Smooth muscle cell (in vitro differentiated cells): ENCODE results near the gene TANK. TPM values are rescaled to one million over a fixed set of nuclear protein-coding genes. Genes with fewer than 3 reads are reported as not detected.
"Not testable (repeated sequence)": the region's sequence is repeated elsewhere in the genome, so short reads cannot be mapped to it uniquely, and the experiment has no call there.

Source experiments
- DNase-seq: peaks from one replicate; lab custom pipeline; 2025; ENCODE audit not compliant: unreplicated experiment; lab: John Stamatoyannopoulos, UW
- H2AFZ ChIP-seq: fragments of 200-600 bp; sonication (generic); 2 replicates; pipeline ENCODE4 v1.6.0; 2016; ENCODE audit warnings: antibody characterized with exemption, low read depth, mild to moderate bottlenecking
- H3F3A ChIP-seq: fragments of 200-600 bp; sonication (generic); 2 replicates; pipeline ENCODE4 v1.6.0; 2017; ENCODE audit warnings: antibody characterized with exemption, low read depth
- H3K27ac ChIP-seq: fragments of 200-600 bp; sonication (generic); 2 replicates; pipeline ENCODE4 v1.5.1; 2016; ENCODE audit warnings: low read depth, mild to moderate bottlenecking
- H3K27me3 ChIP-seq: fragments of 200-600 bp; sonication (generic); 2 replicates; pipeline ENCODE4 v1.6.1; 2016; ENCODE audit warnings: low read depth, mild to moderate bottlenecking
- H3K36me3 ChIP-seq: fragments of 200-600 bp; sonication (generic); 2 replicates; pipeline ENCODE4 v1.5.1; 2016; ENCODE audit warnings: low read depth
- H3K4me1 ChIP-seq: fragments of 200-600 bp; sonication (generic); 2 replicates; pipeline ENCODE4 v1.5.1; 2016; ENCODE audit warnings: low read depth
- H3K4me2 ChIP-seq: fragments of 200-600 bp; sonication (generic); 2 replicates; pipeline ENCODE4 v1.6.0; 2016; ENCODE audit warnings: mild to moderate bottlenecking
- H3K4me3 ChIP-seq: fragments of 200-600 bp; sonication (generic); 2 replicates; pipeline ENCODE4 v1.5.1; 2016; ENCODE audit warnings: mild to moderate bottlenecking
- H3K79me2 ChIP-seq: fragments of 200-600 bp; sonication (generic); 2 replicates; pipeline ENCODE4 v1.6.0; 2016; ENCODE audit warnings: low read depth, mild to moderate bottlenecking
- H3K9ac ChIP-seq: fragments of 200-600 bp; sonication (generic); 2 replicates; pipeline ENCODE4 v1.6.0; 2016; ENCODE audit warnings: low read depth
- H3K9me3 ChIP-seq: fragments of 200-600 bp; sonication (generic); replicated peaks from 2 replicates; pipeline ENCODE4 v1.5.1; 2016; ENCODE audit warnings: low read depth
- H4K20me1 ChIP-seq: fragments of 200-600 bp; sonication (generic); 2 replicates; pipeline ENCODE4 v1.6.0; 2016; ENCODE audit warnings: low read depth
- WGBS: methylation state at CpG from one replicate; pipeline ENCODE4 v1.1.7; 2016; ENCODE audit warnings: low lambda C conversion rate; 5-methylcytosine and 5-hydroxymethylcytosine counted together
- polyA plus RNA-seq: library from polyadenylated mRNA; unstranded; fragments of >200 nt; fragmentation: Nextera tagmentation; extraction: Ambion mirVana; gene quantifications from 2 replicates; pipeline ENCODE4 v1.2.1, GENCODE V29; 2016
- total RNA-seq: library from RNA; depleted of rRNA; stranded (reverse); fragments of >200 nt; gene quantifications from 2 replicates; pipeline ENCODE4 v1.2.3, GENCODE V29; 2014
- TF ChIP-seq, protein P1 (sequence below): fragments of 200-600 bp; sonication (generic); IDR thresholded peaks from 2 replicates; pipeline ENCODE4 v1.5.1; 2017; ENCODE audit warnings: borderline replicate concordance, mild to moderate bottlenecking, antibody characterized with exemption; ENCODE audit not compliant: insufficient read depth, poor library complexity, severe bottlenecking

Gene TANK
- total and polyA plus RNA-seq, 2 experiments from 2014 or later = 47.9 to 94.2 TPM

DNA sequence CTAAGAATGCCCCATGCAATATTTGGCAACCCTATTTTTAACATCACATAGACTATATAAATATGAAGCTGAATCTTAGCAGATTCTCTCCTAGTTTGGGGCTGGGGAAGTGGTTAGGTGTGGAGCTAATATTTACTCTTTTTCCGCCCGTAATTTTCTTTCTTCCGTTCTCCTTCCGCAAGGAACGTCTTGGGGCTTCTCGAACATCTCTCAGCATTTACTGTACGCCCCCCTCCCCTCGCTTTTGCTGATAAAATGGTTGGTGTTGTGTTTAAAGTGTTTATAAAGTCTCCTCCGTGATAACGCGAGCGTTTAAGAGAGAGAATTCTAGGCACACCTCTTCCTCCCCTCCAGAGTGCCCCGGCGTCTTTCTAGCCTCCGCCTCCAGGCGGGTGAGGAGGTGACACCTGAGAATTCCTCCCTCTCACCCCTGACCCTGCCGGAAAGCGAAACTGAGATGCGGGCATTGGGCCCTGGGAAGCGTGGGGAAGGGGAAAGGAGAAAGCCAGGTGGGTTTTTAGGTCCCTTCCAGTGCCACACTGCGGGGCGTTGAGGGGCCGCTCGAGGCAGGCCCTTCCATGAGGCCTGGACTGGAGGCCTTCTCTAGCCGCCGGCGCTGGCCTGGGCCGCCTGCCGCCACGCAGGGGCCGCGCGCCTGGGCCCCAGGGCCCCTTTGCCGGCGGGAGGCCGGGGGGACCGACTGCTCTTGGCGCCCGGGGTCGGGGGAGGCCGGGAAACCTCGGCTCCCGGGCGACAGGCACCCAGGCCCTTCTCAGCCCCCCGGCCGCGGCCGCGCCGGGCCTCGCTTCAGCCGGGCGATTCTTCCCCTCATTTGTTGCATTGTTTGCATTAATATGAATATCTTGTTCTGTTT lies 84.4 kb downstream of the TANK start:
- peak overlapping the region; percentile 52 for H3K9ac ChIP-seq
- not testable (repeated sequence) for H3K27me3 ChIP-seq, H3K36me3 ChIP-seq, DNase-seq, H4K20me1 ChIP-seq, H3K9me3 ChIP-seq, H3K79me2 ChIP-seq
- 11% methylated on average over 26 of the region's 53 CpGs for WGBS
- H3F3A ChIP-seq = peaks cover 12% of the 10 kb centered on the region
- peak overlapping the region; percentile 16 for H3K27ac ChIP-seq
- H3K4me3 ChIP-seq = peak overlapping the region; percentile 55
- peak overlapping the region; percentile 96 for H2AFZ ChIP-seq
- peak overlapping the region; percentile 86 for H3K4me2 ChIP-seq
- peaks cover 43% of the 10 kb centered on the region for H3K4me1 ChIP-seq

DNA sequence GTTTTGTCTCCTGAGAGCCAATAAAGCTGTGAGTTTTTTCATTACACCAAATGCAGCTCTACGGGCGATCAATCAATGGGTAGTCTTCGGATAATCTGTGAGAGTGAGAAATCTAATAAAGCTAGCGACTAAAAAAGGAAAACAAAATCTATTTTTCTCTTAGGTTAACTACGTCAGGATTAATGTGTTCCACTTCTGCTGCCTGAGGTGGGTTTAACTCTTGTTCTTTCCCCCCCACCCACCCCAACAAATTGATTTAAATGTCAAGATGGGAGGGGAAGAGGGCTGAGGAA lies 85.0 kb downstream of the TANK start:
- H3K4me2 ChIP-seq = peak overlapping the region; percentile 86
- no peaks in the 10 kb centered on the region for H3K27me3 ChIP-seq
- no peak overlapping the region for H3K27ac ChIP-seq
- peaks cover 43% of the 10 kb centered on the region for H3K4me1 ChIP-seq
- TF ChIP-seq, protein P1, sequence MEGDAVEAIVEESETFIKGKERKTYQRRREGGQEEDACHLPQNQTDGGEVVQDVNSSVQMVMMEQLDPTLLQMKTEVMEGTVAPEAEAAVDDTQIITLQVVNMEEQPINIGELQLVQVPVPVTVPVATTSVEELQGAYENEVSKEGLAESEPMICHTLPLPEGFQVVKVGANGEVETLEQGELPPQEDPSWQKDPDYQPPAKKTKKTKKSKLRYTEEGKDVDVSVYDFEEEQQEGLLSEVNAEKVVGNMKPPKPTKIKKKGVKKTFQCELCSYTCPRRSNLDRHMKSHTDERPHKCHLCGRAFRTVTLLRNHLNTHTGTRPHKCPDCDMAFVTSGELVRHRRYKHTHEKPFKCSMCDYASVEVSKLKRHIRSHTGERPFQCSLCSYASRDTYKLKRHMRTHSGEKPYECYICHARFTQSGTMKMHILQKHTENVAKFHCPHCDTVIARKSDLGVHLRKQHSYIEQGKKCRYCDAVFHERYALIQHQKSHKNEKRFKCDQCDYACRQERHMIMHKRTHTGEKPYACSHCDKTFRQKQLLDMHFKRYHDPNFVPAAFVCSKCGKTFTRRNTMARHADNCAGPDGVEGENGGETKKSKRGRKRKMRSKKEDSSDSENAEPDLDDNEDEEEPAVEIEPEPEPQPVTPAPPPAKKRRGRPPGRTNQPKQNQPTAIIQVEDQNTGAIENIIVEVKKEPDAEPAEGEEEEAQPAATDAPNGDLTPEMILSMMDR = no peak
- no peaks in the 10 kb centered on the region for H3K79me2 ChIP-seq
- H3F3A ChIP-seq = peaks cover 12% of the 10 kb centered on the region
- H3K4me3 ChIP-seq = peak overlapping the region; percentile 55
- no peaks in the 10 kb centered on the region for H4K20me1 ChIP-seq
- no peaks in the 10 kb centered on the region for H3K36me3 ChIP-seq
- no peaks in the 10 kb centered on the region for H3K9me3 ChIP-seq
- DNase-seq = no peak
- H2AFZ ChIP-seq = peak overlapping the region; percentile 96
- H3K9ac ChIP-seq = peak overlapping the region; percentile 52
- 34% methylated on average over 5 of the region's 5 CpGs for WGBS

DNA sequence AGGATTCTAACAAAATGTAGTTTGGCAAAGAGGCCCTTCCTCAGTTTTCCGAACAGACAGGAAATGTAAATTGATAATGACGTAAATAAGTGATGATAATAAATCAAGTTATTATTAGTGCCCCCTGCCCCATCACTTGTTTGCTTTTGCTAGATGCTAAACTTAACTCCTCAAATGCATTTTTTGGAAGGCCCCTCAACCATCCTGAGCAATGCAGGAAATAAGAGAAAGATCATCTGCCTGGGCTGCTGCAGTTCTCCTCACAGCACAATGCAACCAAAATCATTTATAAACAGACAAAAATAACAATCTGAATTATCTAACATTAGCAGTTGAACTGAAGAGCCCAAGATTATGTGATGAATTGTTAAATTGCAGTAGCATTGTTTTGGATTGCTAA lies 85.4 kb downstream of the TANK start:
- Histone ChIP-seq H3F3A (peaks cover 12% of the 10 kb centered on the region), H3K4me1 (peaks cover 43% of the 10 kb centered on the region), H3K27me3 (no peaks in the 10 kb centered on the region), H3K4me3 (peak overlapping the region; percentile 55), H4K20me1 (no peaks in the 10 kb centered on the region), H3K36me3 (no peaks in the 10 kb centered on the region), H2AFZ (peak overlapping the region; percentile 96), H3K9me3 (no peaks in the 10 kb centered on the region), H3K27ac (no peak overlapping the region), H3K79me2 (no peaks in the 10 kb centered on the region), H3K4me2 (peak overlapping the region; percentile 86), H3K9ac (no peak overlapping the region)
- DNase-seq = no peak
- TF ChIP-seq, protein P1 = no peak
- WGBS = 57% methylated on average over 2 of the region's 2 CpGs

DNA sequence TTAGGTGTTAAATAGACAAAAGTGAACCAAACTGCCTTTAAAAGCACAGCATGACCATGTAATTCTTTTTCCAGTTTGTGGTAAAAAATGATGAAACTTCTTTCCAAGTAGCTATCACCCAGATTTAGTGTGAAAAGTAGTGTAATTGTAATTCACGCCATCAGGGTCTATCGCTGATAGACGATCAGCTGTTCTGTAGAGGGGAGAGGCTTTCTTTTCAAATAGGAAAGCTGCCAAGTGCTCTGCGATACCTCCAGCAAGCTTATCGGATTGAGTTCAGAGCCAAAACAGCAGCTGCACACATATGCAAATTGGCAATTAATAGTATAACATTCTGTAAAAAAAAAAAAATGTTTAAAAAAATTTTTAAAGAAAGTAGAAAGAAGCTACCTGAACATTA lies 86.1 kb downstream of the TANK start:
- Histone ChIP-seq H3F3A (peaks cover 12% of the 10 kb centered on the region), H2AFZ (no peak overlapping the region), H4K20me1 (no peaks in the 10 kb centered on the region), H3K4me1 (peaks cover 43% of the 10 kb centered on the region), H3K27ac (no peak overlapping the region), H3K27me3 (no peaks in the 10 kb centered on the region), H3K79me2 (no peaks in the 10 kb centered on the region), H3K9ac (no peak overlapping the region), H3K9me3 (no peaks in the 10 kb centered on the region), H3K36me3 (no peaks in the 10 kb centered on the region), H3K4me3 (no peak overlapping the region), H3K4me2 (peak overlapping the region; percentile 86)
- 74% methylated on average over 5 of the region's 5 CpGs for WGBS
- no peak for DNase-seq
- TF ChIP-seq, protein P1 = no peak
